ENCODE data around the gene GNG7.

DNA sequence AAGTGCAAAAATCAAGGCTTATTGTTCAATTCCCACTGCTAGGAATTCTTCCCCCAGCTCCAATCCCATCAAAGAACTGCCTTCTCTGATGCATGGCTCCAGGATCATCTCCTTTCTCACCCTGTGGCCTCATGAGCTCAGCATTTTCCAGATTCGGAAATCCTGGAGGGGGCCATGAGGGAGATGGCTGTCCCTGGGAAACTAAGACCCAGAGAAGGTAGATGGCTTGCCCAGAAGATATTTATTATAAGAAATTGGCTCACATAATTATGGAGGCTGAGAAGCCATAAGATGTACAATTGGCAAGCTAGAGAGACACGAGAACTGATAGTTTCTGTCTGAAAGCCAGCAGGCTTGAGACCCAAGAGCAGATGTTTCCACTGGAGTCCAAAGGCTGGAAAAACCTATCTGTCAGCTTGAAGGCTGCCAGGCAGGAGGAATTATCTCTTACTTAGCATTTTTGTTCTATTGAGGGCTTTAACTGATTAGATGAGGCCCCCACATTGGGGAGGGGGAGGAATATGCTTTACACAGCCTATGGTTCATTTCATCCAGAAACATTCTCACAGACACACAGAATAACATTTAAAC lies 168.0 kb downstream of the GNG7 start:
- TF ChIP-seq, protein P1, sequence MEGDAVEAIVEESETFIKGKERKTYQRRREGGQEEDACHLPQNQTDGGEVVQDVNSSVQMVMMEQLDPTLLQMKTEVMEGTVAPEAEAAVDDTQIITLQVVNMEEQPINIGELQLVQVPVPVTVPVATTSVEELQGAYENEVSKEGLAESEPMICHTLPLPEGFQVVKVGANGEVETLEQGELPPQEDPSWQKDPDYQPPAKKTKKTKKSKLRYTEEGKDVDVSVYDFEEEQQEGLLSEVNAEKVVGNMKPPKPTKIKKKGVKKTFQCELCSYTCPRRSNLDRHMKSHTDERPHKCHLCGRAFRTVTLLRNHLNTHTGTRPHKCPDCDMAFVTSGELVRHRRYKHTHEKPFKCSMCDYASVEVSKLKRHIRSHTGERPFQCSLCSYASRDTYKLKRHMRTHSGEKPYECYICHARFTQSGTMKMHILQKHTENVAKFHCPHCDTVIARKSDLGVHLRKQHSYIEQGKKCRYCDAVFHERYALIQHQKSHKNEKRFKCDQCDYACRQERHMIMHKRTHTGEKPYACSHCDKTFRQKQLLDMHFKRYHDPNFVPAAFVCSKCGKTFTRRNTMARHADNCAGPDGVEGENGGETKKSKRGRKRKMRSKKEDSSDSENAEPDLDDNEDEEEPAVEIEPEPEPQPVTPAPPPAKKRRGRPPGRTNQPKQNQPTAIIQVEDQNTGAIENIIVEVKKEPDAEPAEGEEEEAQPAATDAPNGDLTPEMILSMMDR (conservative IDR thresholded peaks at IDR 0.05; ENCODE audit: low read length) = no peak
- no peak for TF ChIP-seq EZH2phosphoT487 (IDR thresholded peaks at IDR 0.05; ENCODE audit: borderline replicate concordance)
